NOMO-1 treated with dmso at 0.1 percent for 144 hours (cell line): Measurements from ENCODE around the gene MEP1A.
A peak's percentile ranks its signal among the peaks of the same experiment; 100 is the strongest.
"Not testable (repeated sequence)": the region's sequence is repeated elsewhere in the genome, so short reads cannot be mapped to it uniquely, and the experiment has no call there.

Source experiments
- DNase-seq: peaks from one replicate; lab custom pipeline; 2025; ENCODE audit not compliant: unreplicated experiment; lab: John Stamatoyannopoulos, UW

MEP1A gene

GRCh38 chr6:46774736-46775135, 18.5 kb upstream of the MEP1A start:
- DNase-seq = not testable (repeated sequence)

GRCh38 chr6:46776070-46776712, 17.0 kb upstream of the MEP1A start:
- no peak for DNase-seq

GRCh38 chr6:46777476-46778346, 15.5 kb upstream of the MEP1A start:
- DNase-seq = no peak

- peak; percentile 13 for DNase-seq
Observed at GRCh38 chr6:46781478-46782378, 11.5 kb upstream of the MEP1A start.

GRCh38 chr6:46784535-46784934, 8.7 kb upstream of the MEP1A start:
- DNase-seq = no peak

GRCh38 chr6:46787871-46788540, 5.2 kb upstream of the MEP1A start:
- no peak for DNase-seq

- DNase-seq = no peak
Observed at GRCh38 chr6:46788791-46789190, 4.4 kb upstream of the MEP1A start.

GRCh38 chr6:46789434-46790354, 3.5 kb upstream of the MEP1A start:
- peak; percentile 79 for DNase-seq

- DNase-seq = no peak
Observed at GRCh38 chr6:46790355-46790874, 2.8 kb upstream of the MEP1A start.

- DNase-seq = no peak
Observed at GRCh38 chr6:46792635-46793034, 554 bp upstream of the MEP1A start.

GRCh38 chr6:46794068-46794467, 879 bp downstream of the MEP1A start:
- DNase-seq = no peak

- DNase-seq = no peak
Observed at GRCh38 chr6:46795816-46796215, 2.6 kb downstream of the MEP1A start.

GRCh38 chr6:46796848-46797580, 3.8 kb downstream of the MEP1A start:
- no peak for DNase-seq

- no peak for DNase-seq
Observed at GRCh38 chr6:46799657-46800056, 6.5 kb downstream of the MEP1A start.

- DNase-seq = peak; percentile 87
Observed at GRCh38 chr6:46808806-46809205, 15.6 kb downstream of the MEP1A start.

- no peak for DNase-seq
Observed at GRCh38 chr6:46815130-46815529, 21.9 kb downstream of the MEP1A start.

- DNase-seq = no peak
Observed at GRCh38 chr6:46816626-46817025, 23.4 kb downstream of the MEP1A start.

- no peak for DNase-seq
Observed at GRCh38 chr6:46819561-46819960, 26.4 kb downstream of the MEP1A start.

- peak; percentile 32 for DNase-seq
Observed at GRCh38 chr6:46821458-46821881, 28.3 kb downstream of the MEP1A start.
